ENCODE measurements around the gene MFRP. TPM values are rescaled to one million over a fixed set of nuclear protein-coding genes. Genes with fewer than 3 reads are reported as not detected.

Gene MFRP
- polyA plus RNA-seq, 1 experiment = not detected

- ChIA-PET POLR2A (interaction anchor here (1.0 to 1.5 kb wide), 4 partner anchors 18 to 118 kb away, joined by 3 to 6 read pairs (median 4); partner anchors contain the start of gene THY1), CTCF (interaction anchor here (0.6 to 4.6 kb wide), 61 partner anchors 8 to 752 kb away, joined by 3 to 123 read pairs (median 4); partner anchors contain the start of genes C1QTNF5, C2CD2L, CBL and USP2)
- Histone ChIP-seq H3K4me3 (ENCODE audit: low read depth, low read length) (peak overlapping the region; percentile 66), H3K27me3 (ENCODE audit: control insufficient read depth, insufficient read depth, low read length) (peaks cover 20% of the 10 kb centered on the region), H3K9me3 (ENCODE audit: control insufficient read depth, insufficient read depth, low read length) (no peaks in the 10 kb centered on the region), H3K27ac (ENCODE audit: low read depth, low read length) (no peak overlapping the region)
- peak; percentile 80 for TF ChIP-seq CTCF (IDR thresholded peaks at IDR 0.05; ENCODE audit: low read depth, low read length)
- no peak for DNase-seq (ENCODE audit: low read depth, low spot score)
Observed at GRCh38 chr11:119356349-119357031, 10.0 kb upstream of the MFRP start.

GRCh38 chr11:119355091-119355843, 8.8 kb upstream of the MFRP start:
- TF ChIP-seq CTCF (IDR thresholded peaks at IDR 0.05; ENCODE audit: low read depth, low read length) = no peak
- Histone ChIP-seq H3K27me3 (ENCODE audit: control insufficient read depth, insufficient read depth, low read length) (peaks cover 26% of the 10 kb centered on the region), H3K9me3 (ENCODE audit: control insufficient read depth, insufficient read depth, low read length) (no peaks in the 10 kb centered on the region), H3K27ac (ENCODE audit: low read depth, low read length) (no peak overlapping the region), H3K4me3 (ENCODE audit: low read depth, low read length) (no peak overlapping the region)
- no peak for DNase-seq (ENCODE audit: low read depth, low spot score)
- CTCF ChIA-PET = interaction anchor here (0.8 to 4.6 kb wide), 29 partner anchors 7 to 269 kb away, joined by 3 to 123 read pairs (median 10); partner anchors contain the start of genes C1QTNF5 and USP2
- POLR2A ChIA-PET = interaction anchor here (1.3 to 1.5 kb wide), 2 partner anchors 19 to 120 kb away, joined by 5 to 6 read pairs; no protein-coding TSS in a partner anchor

- Histone ChIP-seq H3K9me3 (ENCODE audit: control insufficient read depth, insufficient read depth, low read length) (no peaks in the 10 kb centered on the region), H3K27me3 (ENCODE audit: control insufficient read depth, insufficient read depth, low read length) (peaks cover 31% of the 10 kb centered on the region), H3K27ac (ENCODE audit: low read depth, low read length) (no peak overlapping the region), H3K4me3 (ENCODE audit: low read depth, low read length) (no peak overlapping the region)
- no peak for TF ChIP-seq CTCF (IDR thresholded peaks at IDR 0.05; ENCODE audit: low read depth, low read length)
- ChIA-PET POLR2A (no interaction called here), CTCF (interaction anchor here (1.0 to 2.0 kb wide), 6 partner anchors 12 to 122 kb away, joined by 3 to 11 read pairs (median 6); partner anchors contain the start of gene C1QTNF5)
- DNase-seq (ENCODE audit: low read depth, low spot score) = no peak
Observed at GRCh38 chr11:119352857-119353260, 6.4 kb upstream of the MFRP start.

- Histone ChIP-seq H3K4me3 (ENCODE audit: low read depth, low read length) (no peak overlapping the region), H3K27ac (ENCODE audit: low read depth, low read length) (no peak overlapping the region), H3K27me3 (ENCODE audit: control insufficient read depth, insufficient read depth, low read length) (peaks cover 45% of the 10 kb centered on the region), H3K9me3 (ENCODE audit: control insufficient read depth, insufficient read depth, low read length) (no peaks in the 10 kb centered on the region)
- no peak for TF ChIP-seq CTCF (IDR thresholded peaks at IDR 0.05; ENCODE audit: low read depth, low read length)
- ChIA-PET CTCF (interaction anchor here (0.6 to 1.5 kb wide), 4 partner anchors 11 to 124 kb away, joined by 3 to 8 read pairs (median 7); no protein-coding TSS in a partner anchor), POLR2A (no interaction called here)
- DNase-seq (ENCODE audit: low read depth, low spot score) = no peak
Observed at GRCh38 chr11:119351232-119351631, 4.7 kb upstream of the MFRP start.
